HepG2 (cell line): ENCODE data around the gene LRRC15. TPM values are rescaled to one million over a fixed set of nuclear protein-coding genes. Genes with fewer than 3 reads are reported as not detected.

ENCODE experiments used
- ARID2 ChIP-seq: sonication (generic); formaldehyde crosslinking; IDR thresholded peaks from 2 replicates; pipeline ENCODE4 v1.8.1; 2022; ENCODE audit warnings: mild to moderate bottlenecking, missing genetic modification reagents, borderline replicate concordance
- ATF5 ChIP-seq: sonication (generic); formaldehyde crosslinking; IDR thresholded peaks from 2 replicates; pipeline ENCODE4 v1.4.0; 2020; ENCODE audit warnings: mild to moderate bottlenecking, low read depth, missing genetic modification reagents
- CCAR2 ChIP-seq: fragments of 200-400 bp; formaldehyde crosslinking; optimal IDR thresholded peaks from 2 replicates; pipeline ENCODE3; 2018; ENCODE audit warnings: low read depth, mild to moderate bottlenecking, low read length, moderate library complexity
- CENPT ChIP-seq: sonication (generic); formaldehyde crosslinking; IDR thresholded peaks from 2 replicates; pipeline ENCODE4 v1.8.0; 2022; ENCODE audit warnings: low read depth, mild to moderate bottlenecking, moderate library complexity, missing genetic modification reagents
- EP300 ChIP-seq, 3 experiments: sonication (generic) in 1 of 3; formaldehyde crosslinking in 1 of 3; IDR thresholded peaks; 2 replicates each; pipeline versions ENCODE4 v1.5.1 to v1.6.1; 2011 to 2020; ENCODE audit warnings: low read depth in 2 of 3, low read length in 2 of 3, borderline replicate concordance in 1 of 3, improper control_type of control experiment in 1 of 3, mild to moderate bottlenecking in 1 of 3, missing genetic modification reagents in 1 of 3, moderate library complexity in 1 of 3
- GTF3A ChIP-seq: sonication (generic); formaldehyde crosslinking; conservative IDR thresholded peaks from 2 replicates; pipeline ENCODE4 v1.4.0; 2020; ENCODE audit warnings: mild to moderate bottlenecking, missing genetic modification reagents
- HMGA1 ChIP-seq: sonication (generic); formaldehyde crosslinking; conservative IDR thresholded peaks from 2 replicates; pipeline ENCODE4 v1.4.0; 2020; ENCODE audit warnings: missing genetic modification reagents
- KLF12 ChIP-seq: sonication (generic); formaldehyde crosslinking; IDR thresholded peaks from 2 replicates; pipeline ENCODE4 v1.4.0; 2020; ENCODE audit warnings: missing genetic modification reagents, borderline replicate concordance
- MIER3 ChIP-seq: IDR thresholded peaks from 2 replicates; pipeline ENCODE4 v1.6.1; 2016; ENCODE audit warnings: missing compliant biosample characterization, borderline replicate concordance
- NFATC3 ChIP-seq: sonication (generic); formaldehyde crosslinking; IDR thresholded peaks from 2 replicates; pipeline ENCODE4 v1.5.1; 2020; ENCODE audit warnings: mild to moderate bottlenecking, missing genetic modification reagents
- PAWR ChIP-seq: sonication (generic); formaldehyde crosslinking; IDR thresholded peaks from 2 replicates; pipeline ENCODE4 v1.4.0; 2020; ENCODE audit warnings: missing genetic modification reagents, mild to moderate bottlenecking, borderline replicate concordance
- RBAK ChIP-seq: sonication (generic); formaldehyde crosslinking; IDR thresholded peaks from 2 replicates; pipeline ENCODE4 v1.5.1; 2020; ENCODE audit warnings: mild to moderate bottlenecking, missing genetic modification reagents
- TEAD3 ChIP-seq: optimal IDR thresholded peaks from 2 replicates; pipeline ENCODE3; 2016; ENCODE audit warnings: borderline replicate concordance
- ZNF260 ChIP-seq: sonication (generic); formaldehyde crosslinking; IDR thresholded peaks from 2 replicates; pipeline ENCODE4 v1.4.0; 2020; ENCODE audit warnings: missing genetic modification reagents, low read depth, mild to moderate bottlenecking, borderline replicate concordance
- ZNF335 ChIP-seq: sonication (generic); formaldehyde crosslinking; IDR thresholded peaks from 2 replicates; pipeline ENCODE4 v1.4.0; 2020; ENCODE audit warnings: missing genetic modification reagents
- ZNF367 ChIP-seq: sonication (generic); formaldehyde crosslinking; IDR thresholded peaks from 2 replicates; pipeline ENCODE4 v1.4.0; 2020; ENCODE audit warnings: missing genetic modification reagents, borderline replicate concordance
- ZNF501 ChIP-seq: sonication (generic); formaldehyde crosslinking; IDR thresholded peaks from 2 replicates; pipeline ENCODE4 v1.5.1; 2020; ENCODE audit warnings: mild to moderate bottlenecking, moderate library complexity, missing genetic modification reagents
- ZNF563 ChIP-seq: sonication (generic); formaldehyde crosslinking; IDR thresholded peaks from 2 replicates; pipeline ENCODE4 v1.8.0; 2022; ENCODE audit warnings: mild to moderate bottlenecking, moderate library complexity, missing genetic modification reagents
- ZNF775 ChIP-seq: sonication (generic); formaldehyde crosslinking; IDR thresholded peaks from 2 replicates; pipeline ENCODE4 v1.4.0; 2020; ENCODE audit warnings: missing genetic modification reagents, mild to moderate bottlenecking, moderate library complexity, borderline replicate concordance
- polyA plus RNA-seq, 8 experiments: library from polyadenylated mRNA; depleted of rRNA in 3 of 8; stranded (reverse) in 7 of 8; unstranded in 1 of 8; fragments of >200 nt; fragmentation: Illumina TruSeq in 4 of 8; extraction: Trizol in 4 of 8; gene quantifications; 2 replicates each; pipeline versions ENCODE4 v1.2.1 to v1.2.3, GENCODE V29; 2011 to 2016; ENCODE audit warnings: low read depth in 4 of 8, missing spikeins in 1 of 8, mixed read lengths in 1 of 8; ENCODE audit not compliant: insufficient read depth in 1 of 8
- total RNA-seq, 5 experiments: library from RNA; depleted of rRNA; stranded (reverse); fragments of >200 nt; fragmentation: Illumina TruSeq; extraction: Trizol; gene quantifications; 2 replicates each; pipeline ENCODE4 v1.2.3, GENCODE V29; 2016; ENCODE audit warnings: low read depth in 1 of 5
- TF ChIP-seq, protein P1 (sequence below): sonication (generic); formaldehyde crosslinking; IDR thresholded peaks from 2 replicates; pipeline ENCODE4 v1.4.0; 2020; ENCODE audit warnings: missing genetic modification reagents
- TF ChIP-seq, protein P2 (sequence below): sonication (generic); formaldehyde crosslinking; IDR thresholded peaks from 2 replicates; pipeline ENCODE4 v1.5.0; 2020; ENCODE audit warnings: mild to moderate bottlenecking, missing genetic modification reagents, borderline replicate concordance

LRRC15 gene
- total and polyA plus RNA-seq, 2 of the 13 experiments (the other 11 are each of a cell fraction or from before 2014, with no cell fraction given): not detected

DNA sequence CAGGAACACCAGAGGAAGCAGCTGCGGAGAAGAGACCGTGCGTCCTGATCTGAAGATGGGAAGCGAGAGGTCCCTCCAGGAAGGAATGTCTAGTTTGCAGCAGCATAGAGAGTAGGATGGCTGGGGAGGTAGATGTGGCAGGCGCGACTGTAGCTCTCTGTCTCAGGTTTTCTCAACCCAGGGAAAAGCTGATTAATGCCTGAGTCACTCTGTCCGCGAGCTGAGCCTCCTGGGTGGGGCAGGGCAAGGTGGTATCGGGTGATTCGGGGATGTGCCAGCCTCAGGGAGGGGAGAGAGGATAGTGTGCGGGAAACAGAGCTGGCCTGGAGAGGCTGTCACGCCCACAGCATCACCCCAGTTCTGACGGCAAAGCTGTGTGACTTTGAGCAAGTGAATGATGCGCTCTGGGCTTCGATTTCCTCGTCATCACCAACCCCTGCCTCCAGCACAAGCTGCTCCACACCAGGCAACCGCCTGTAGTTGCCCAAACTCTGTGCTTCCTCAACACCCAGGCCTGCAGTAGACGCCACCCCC, 46.8 kb downstream of the LRRC15 start (continued):
- TF ChIP-seq, protein P1, sequence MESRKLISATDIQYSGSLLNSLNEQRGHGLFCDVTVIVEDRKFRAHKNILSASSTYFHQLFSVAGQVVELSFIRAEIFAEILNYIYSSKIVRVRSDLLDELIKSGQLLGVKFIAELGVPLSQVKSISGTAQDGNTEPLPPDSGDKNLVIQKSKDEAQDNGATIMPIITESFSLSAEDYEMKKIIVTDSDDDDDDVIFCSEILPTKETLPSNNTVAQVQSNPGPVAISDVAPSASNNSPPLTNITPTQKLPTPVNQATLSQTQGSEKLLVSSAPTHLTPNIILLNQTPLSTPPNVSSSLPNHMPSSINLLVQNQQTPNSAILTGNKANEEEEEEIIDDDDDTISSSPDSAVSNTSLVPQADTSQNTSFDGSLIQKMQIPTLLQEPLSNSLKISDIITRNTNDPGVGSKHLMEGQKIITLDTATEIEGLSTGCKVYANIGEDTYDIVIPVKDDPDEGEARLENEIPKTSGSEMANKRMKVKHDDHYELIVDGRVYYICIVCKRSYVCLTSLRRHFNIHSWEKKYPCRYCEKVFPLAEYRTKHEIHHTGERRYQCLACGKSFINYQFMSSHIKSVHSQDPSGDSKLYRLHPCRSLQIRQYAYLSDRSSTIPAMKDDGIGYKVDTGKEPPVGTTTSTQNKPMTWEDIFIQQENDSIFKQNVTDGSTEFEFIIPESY: peak; percentile 98
- TF ChIP-seq ZNF260 (CRISPR knock-in tag) (no peak), ZNF501 (CRISPR knock-in tag) (no peak), ZNF775 (CRISPR knock-in tag) (no peak), CCAR2 (no peak), EP300 (IDR thresholded peaks at IDR 0.05; ENCODE audit: low read depth in 2 of 2, low read length in 2 of 2) (no peak), EP300 (CRISPR knock-in tag; IDR thresholded peaks at IDR 0.05; ENCODE audit: borderline replicate concordance) (no peak), HMGA1 (CRISPR knock-in tag) (no peak), MIER3 (no peak), ZNF335 (no peak), KLF12 (no peak), ZNF563 (no peak), ZNF367 (CRISPR knock-in tag) (no peak), RBAK (CRISPR knock-in tag) (no peak), PAWR (CRISPR knock-in tag) (no peak), ATF5 (CRISPR knock-in tag) (no peak), NFATC3 (CRISPR knock-in tag) (no peak), ARID2 (CRISPR knock-in tag) (no peak), GTF3A (CRISPR knock-in tag) (no peak), CENPT (CRISPR knock-in tag) (no peak), TEAD3 (peak; percentile 12)
- TF ChIP-seq, protein P2, sequence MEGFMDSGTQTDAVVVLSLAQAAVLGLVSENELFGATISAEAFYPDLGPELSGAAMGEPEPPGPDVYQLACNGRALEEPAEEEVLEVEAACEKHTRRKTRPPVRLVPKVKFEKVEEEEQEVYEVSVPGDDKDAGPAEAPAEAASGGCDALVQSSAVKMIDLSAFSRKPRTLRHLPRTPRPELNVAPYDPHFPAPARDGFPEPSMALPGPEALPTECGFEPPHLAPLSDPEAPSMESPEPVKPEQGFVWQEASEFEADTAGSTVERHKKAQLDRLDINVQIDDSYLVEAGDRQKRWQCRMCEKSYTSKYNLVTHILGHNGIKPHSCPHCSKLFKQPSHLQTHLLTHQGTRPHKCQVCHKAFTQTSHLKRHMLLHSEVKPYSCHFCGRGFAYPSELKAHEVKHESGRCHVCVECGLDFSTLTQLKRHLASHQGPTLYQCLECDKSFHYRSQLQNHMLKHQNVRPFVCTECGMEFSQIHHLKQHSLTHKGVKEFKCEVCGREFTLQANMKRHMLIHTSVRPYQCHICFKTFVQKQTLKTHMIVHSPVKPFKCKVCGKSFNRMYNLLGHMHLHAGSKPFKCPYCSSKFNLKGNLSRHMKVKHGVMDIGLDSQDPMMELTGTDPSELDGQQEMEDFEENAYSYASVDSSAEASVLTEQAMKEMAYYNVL (CRISPR knock-in tag): no peak
